Stomach (tissue), 9 donors: ENCODE results near the gene MTCL1. TPM values are rescaled to one million over a fixed set of nuclear protein-coding genes. Genes with fewer than 3 reads are reported as not detected.

Experiments used
- DNase-seq, 2 donors: peaks; one replicate each; pipeline versions ENCODE4 v3.0.0 to v3.0.0-alpha.2; 2013 to 2019
- H3K27ac ChIP-seq, 5 donors: fragments of 200-600 bp in 4 of 5; sonication (generic) in 4 of 5; one replicate each; pipeline ENCODE4 v1.5.1; 2013 to 2019; ENCODE audit warnings: mild to moderate bottlenecking in 1 of 5, moderate library complexity in 1 of 5
- H3K27me3 ChIP-seq, 3 donors: fragments of 200-600 bp; sonication (generic); one replicate each; pipeline ENCODE4 v1.5.1; 2017 to 2019; ENCODE audit warnings: mixed run types in 1 of 3
- H3K36me3 ChIP-seq, 4 donors: fragments of 200-600 bp; sonication (generic); 1 replicate in 3 of 4; 2 replicates in 1 of 4; pipeline ENCODE4 v1.5.1; 2016 to 2019
- H3K4me1 ChIP-seq, 4 donors: fragments of 200-600 bp; sonication (generic); one replicate each; pipeline ENCODE4 v1.5.1; 2016 to 2019
- H3K4me3 ChIP-seq, 4 donors: fragments of 200-600 bp; sonication (generic) in 3 of 4; one replicate each; pipeline ENCODE4 v1.5.1; 2016 to 2019; ENCODE audit warnings: mild to moderate bottlenecking in 1 of 4
- H3K9me3 ChIP-seq, 4 donors: fragments of 200-600 bp; sonication (generic); one replicate each; pipeline ENCODE4 v1.5.1; 2016 to 2019
- EP300 ChIP-seq: sonication (generic); formaldehyde crosslinking; IDR thresholded peaks from one replicate; pipeline ENCODE4 v1.6.1; 2017; ENCODE audit warnings: antibody characterized with exemption
- POLR2A ChIP-seq, 4 donors: fragments of 450-650 bp; IDR thresholded peaks; one replicate each; pipeline ENCODE4 v1.6.1; 2016; ENCODE audit warnings: antibody characterized with exemption in 4 of 4, control low read depth in 2 of 4, mild to moderate bottlenecking in 1 of 4, moderate library complexity in 1 of 4
- POLR2AphosphoS5 ChIP-seq, 3 donors: sonication (generic); formaldehyde crosslinking; IDR thresholded peaks; one replicate each; pipeline ENCODE4 v1.6.1; 2016; ENCODE audit warnings: antibody characterized with exemption in 3 of 3
- WGBS, 5 donors: extraction: QIAGEN DNeasy Blood & Tissue Kit in 3 of 5; methylation state at CpG; one replicate each; pipeline versions ENCODE4 v1.1.5 to v1.1.7; 2013 to 2018; 5-methylcytosine and 5-hydroxymethylcytosine counted together
- intact Hi-C: fragments of 100-400 bp; cut with DNase I; formaldehyde crosslinking; loops from one replicate; pipeline ENCODE4 v1.15.1; 2023; ENCODE audit warnings: low total_unique reads
- polyA plus RNA-seq, 3 donors: library from polyadenylated mRNA; stranded (reverse); fragments of 200-250 nt; gene quantifications; one replicate each; pipeline ENCODE4 v1.2.3, GENCODE V29; 2013
- total RNA-seq, 5 donors: library from RNA; depleted of rRNA; stranded (reverse); fragments of >200 nt; gene quantifications; one replicate each; pipeline versions ENCODE4 v1.1.0 to v1.2.3, GENCODE V29; 2014 to 2016
- TF ChIP-seq, protein P1 (sequence below), 7 experiments: fragments of 450-650 bp in 4 of 7; fragments of 200-600 bp in 3 of 7; sonication (generic) in 3 of 7; IDR thresholded peaks; one replicate each; pipeline ENCODE4 v1.5.1; 2016 to 2019; ENCODE audit warnings: antibody characterized with exemption in 7 of 7, control low read depth in 2 of 7, mild to moderate bottlenecking in 1 of 7
- donor health status: healthy with polysubstance abuse.
- donor health status: Bipolar disorder and iron deficiency.
- donor health status: healthy.

Gene MTCL1
- total and polyA plus RNA-seq, 8 donors = 2.3 to 225 (median 20.5) TPM

GRCh38 chr18:8685141-8685913, 20.0 kb upstream of the MTCL1 start:
- intact Hi-C loops = no loop called here
- WGBS, 5 donors = 66 to 87% (median 79%) methylated on average over 12 to 13 of the region's 13 CpGs
- Histone ChIP-seq H3K36me3 (no peaks in the 10 kb centered on the region), H3K9me3 (no peaks in the 10 kb centered on the region), H3K4me1 (peaks cover 0 to 16% (median 3%) of the 10 kb centered on the region in 4 donors), H3K4me3 (no peak overlapping the region), H3K27ac (no peak overlapping the region), H3K27me3 (no peaks in the 10 kb centered on the region)
- DNase-seq = no peak
- TF ChIP-seq EP300 (no peak), POLR2A (IDR thresholded peaks at IDR 0.05) (no peak), POLR2AphosphoS5 (IDR thresholded peaks at IDR 0.05) (no peak)
- TF ChIP-seq, protein P1, sequence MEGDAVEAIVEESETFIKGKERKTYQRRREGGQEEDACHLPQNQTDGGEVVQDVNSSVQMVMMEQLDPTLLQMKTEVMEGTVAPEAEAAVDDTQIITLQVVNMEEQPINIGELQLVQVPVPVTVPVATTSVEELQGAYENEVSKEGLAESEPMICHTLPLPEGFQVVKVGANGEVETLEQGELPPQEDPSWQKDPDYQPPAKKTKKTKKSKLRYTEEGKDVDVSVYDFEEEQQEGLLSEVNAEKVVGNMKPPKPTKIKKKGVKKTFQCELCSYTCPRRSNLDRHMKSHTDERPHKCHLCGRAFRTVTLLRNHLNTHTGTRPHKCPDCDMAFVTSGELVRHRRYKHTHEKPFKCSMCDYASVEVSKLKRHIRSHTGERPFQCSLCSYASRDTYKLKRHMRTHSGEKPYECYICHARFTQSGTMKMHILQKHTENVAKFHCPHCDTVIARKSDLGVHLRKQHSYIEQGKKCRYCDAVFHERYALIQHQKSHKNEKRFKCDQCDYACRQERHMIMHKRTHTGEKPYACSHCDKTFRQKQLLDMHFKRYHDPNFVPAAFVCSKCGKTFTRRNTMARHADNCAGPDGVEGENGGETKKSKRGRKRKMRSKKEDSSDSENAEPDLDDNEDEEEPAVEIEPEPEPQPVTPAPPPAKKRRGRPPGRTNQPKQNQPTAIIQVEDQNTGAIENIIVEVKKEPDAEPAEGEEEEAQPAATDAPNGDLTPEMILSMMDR (IDR thresholded peaks at IDR 0.05) = no peak

- TF ChIP-seq, protein P1 (IDR thresholded peaks at IDR 0.05) = no peak
- TF ChIP-seq POLR2AphosphoS5 (IDR thresholded peaks at IDR 0.05) (no peak), POLR2A (IDR thresholded peaks at IDR 0.05) (no peak), EP300 (no peak)
- no peak overlapping the region for H3K27ac ChIP-seq
- WGBS, 5 donors = 90 to 98% (median 95%) methylated on average over 8 of the region's 8 CpGs
Observed at GRCh38 chr18:8685914-8686216, 19.5 kb upstream of the MTCL1 start.

GRCh38 chr18:8686611-8687010, 18.7 kb upstream of the MTCL1 start:
- Histone ChIP-seq H3K27ac (no peak overlapping the region), H3K4me1 (peaks cover 0 to 16% (median 3%) of the 10 kb centered on the region in 4 donors), H3K27me3 (no peaks in the 10 kb centered on the region), H3K4me3 (no peak overlapping the region), H3K9me3 (no peaks in the 10 kb centered on the region), H3K36me3 (no peaks in the 10 kb centered on the region)
- intact Hi-C loops = no loop called here
- TF ChIP-seq POLR2A (IDR thresholded peaks at IDR 0.05) = no peak
- no peak for TF ChIP-seq EP300
- TF ChIP-seq, protein P1 (IDR thresholded peaks at IDR 0.05) = no peak
- no peak for TF ChIP-seq POLR2AphosphoS5 (IDR thresholded peaks at IDR 0.05)
- no peak for DNase-seq
- WGBS, 5 donors = 33 to 52% (median 46%) methylated on average over 6 of the region's 6 CpGs

More at GRCh38 chr18:8685914-8686216, 19.5 kb upstream of the MTCL1 start:
- DNase-seq = no peak
- H3K4me3 ChIP-seq = no peak overlapping the region
- intact Hi-C loops = no loop called here
- H3K27me3 ChIP-seq = no peaks in the 10 kb centered on the region
- peaks cover 0 to 16% (median 3%) of the 10 kb centered on the region in 4 donors for H3K4me1 ChIP-seq
- no peaks in the 10 kb centered on the region for H3K9me3 ChIP-seq
- H3K36me3 ChIP-seq = no peaks in the 10 kb centered on the region

- no peak overlapping the region for H3K27ac ChIP-seq
- H3K4me1 ChIP-seq = peaks cover 0 to 16% (median 3%) of the 10 kb centered on the region in 4 donors
- no peak for TF ChIP-seq POLR2AphosphoS5 (IDR thresholded peaks at IDR 0.05)
- no peak for TF ChIP-seq POLR2A (IDR thresholded peaks at IDR 0.05)
- TF ChIP-seq, protein P1 (IDR thresholded peaks at IDR 0.05) = no peak
- no peaks in the 10 kb centered on the region for H3K36me3 ChIP-seq
- intact Hi-C loops = no loop called here
- no peak for DNase-seq
- WGBS, 5 donors = 54 to 69% (median 67%) methylated on average over 8 of the region's 8 CpGs
- no peak overlapping the region for H3K4me3 ChIP-seq
- no peaks in the 10 kb centered on the region for H3K27me3 ChIP-seq
- H3K9me3 ChIP-seq = no peaks in the 10 kb centered on the region
Observed at GRCh38 chr18:8688216-8688800, 17.0 kb upstream of the MTCL1 start.
